ENCODE results near the gene TBCK. TPM values are rescaled to one million over a fixed set of nuclear protein-coding genes. Genes with fewer than 3 reads are reported as not detected.
A peak's percentile ranks its signal among the peaks of the same experiment; 100 is the strongest.
"Not testable (repeated sequence)": the region's sequence is repeated elsewhere in the genome, so short reads cannot be mapped to it uniquely, and the experiment has no call there.

Gene TBCK
- total RNA-seq, 1 experiment from 2014 or later = 14.4 TPM

DNA sequence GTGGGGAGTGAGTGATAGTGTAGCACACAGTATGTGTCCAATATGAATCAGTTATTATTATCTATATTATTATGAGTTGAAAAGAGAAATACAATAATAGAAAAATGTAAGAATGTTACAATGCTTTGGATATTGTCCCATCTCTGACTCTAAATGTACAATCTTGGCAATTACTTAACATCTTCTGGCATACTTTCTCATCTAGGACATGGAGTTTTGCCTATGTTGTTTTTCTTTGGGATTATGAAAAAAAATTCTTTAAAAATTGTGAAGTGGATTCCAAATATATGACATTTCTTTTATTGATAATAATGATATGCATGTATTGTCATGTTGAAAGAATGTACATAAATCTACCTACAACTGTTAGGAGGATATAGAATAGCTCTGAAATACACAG is 84.1 kb downstream of the TBCK start:
- no peak for DNase-seq (ENCODE audit: low spot score)

DNA sequence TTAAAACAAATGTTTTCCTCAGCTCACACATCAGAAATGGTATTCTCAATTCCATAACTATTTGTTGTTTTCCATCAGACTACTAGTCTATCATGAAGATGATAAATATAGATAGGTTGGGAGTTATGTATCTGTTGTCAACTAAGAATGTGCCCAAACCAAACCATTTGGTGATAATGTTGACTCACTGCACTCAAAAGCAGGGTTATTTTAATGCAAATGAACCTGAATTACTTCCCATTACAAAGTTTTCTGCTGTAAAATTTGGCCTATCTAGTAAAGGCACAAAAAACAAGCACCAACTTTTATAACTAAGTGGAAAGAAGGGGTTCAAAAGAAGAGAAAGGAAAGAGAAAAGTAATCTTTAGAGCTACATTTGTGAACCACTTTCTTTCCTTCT is 93.5 kb downstream of the TBCK start:
- no peak for DNase-seq (ENCODE audit: low spot score)

DNA sequence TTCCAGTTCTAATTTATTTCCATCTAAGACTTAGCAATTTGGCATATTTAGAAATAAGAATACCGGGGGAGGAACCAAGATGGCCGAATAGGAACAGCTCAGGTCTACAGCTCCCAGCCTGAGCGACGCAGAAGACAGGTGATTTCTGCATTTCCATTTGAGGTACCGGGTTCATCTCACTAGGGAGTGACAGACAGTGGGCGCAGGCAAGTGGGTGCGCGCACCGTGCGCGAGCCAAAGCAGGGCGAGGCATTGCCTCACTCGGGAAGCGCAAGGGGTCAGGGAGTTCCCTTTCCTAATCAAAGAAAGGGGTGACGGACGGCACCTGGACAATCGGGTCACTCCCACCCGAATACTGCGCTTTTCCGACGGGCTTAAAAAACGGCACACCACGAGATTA is 102.7 kb downstream of the TBCK start:
- not testable (repeated sequence) for DNase-seq (ENCODE audit: low spot score)

DNA sequence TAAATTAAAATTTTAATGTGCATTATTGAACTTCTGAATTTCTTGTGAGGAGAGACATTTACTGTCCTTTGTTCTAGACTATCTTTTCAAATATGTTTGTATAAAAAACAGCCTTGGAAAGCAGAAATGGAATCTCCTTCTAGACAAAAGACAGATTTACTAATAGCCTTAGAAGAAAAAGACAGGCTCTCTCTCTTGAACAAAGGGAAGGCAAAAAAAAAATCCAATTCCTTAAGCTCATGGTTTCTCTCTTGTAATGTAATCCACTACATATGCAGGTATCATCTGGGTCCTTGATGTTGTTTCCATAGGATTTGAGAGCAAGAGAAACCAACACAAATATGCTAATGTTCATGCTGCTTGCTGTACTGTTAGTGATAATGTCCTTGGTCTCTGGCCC is 106.0 kb downstream of the TBCK start:
- no peak for DNase-seq (ENCODE audit: low spot score)

DNA sequence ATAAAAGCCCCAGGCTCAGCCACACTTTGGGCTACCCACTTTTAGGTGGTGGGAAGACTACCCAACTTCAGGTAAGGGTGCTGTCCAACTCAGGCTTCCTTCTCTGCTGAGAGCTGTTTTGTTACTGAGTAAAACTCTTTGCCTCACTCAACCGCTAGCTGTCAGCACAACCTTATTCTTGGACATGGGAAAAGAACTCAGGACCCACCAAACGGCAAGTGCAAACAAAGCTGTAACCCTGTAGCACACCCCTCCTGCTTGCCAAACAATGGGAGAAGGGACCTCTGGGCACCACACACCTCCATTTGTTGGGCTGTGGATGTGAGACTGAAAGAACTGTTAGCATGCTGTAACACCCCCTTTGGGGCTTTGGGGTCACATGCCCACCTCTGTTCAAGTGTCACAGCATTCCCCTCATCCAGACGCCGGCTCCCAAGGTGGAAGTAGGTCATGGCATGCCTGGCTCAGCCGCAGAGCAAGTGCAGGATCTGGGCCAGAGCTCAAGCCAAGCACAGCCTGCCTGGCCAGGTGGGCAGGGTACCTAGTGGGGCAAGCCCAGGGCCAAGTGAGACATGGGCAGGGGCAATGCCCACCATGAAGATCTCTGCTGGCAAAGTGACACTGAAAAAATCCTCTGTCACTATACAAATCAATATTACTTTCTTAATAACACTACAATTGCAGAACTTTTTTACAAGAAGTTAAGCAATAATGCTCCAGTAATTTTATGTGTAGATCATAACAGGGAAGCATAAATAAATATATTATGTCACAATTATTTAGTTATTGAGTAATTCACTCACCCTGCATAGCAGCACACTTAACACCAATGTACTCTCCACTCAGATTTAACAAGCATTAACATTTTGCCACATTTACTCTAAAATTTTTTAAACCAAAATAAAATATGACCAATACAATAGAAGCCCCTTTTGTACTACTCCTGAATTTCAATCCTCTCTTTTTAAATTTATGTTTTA is 107.2 kb downstream of the TBCK start:
- DNase-seq (ENCODE audit: low spot score) = no peak

DNA sequence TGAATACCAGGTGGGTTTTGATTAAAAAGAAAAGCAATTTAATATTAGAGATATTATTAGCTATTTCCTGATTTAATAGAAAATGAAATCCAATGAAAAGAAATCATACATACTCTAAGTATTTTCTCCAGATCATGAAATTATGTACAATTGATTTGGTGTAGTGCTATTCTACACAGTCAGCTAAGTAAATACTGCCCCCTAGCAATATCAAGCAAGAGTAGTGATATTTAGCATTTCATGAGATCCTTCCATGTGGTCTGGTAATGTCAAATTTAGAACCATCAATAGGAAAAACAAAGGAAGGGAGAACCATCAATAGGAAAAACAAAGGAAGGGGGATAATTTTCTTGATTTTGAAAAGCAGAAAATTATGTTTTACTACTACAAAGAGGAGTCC is 114.6 kb downstream of the TBCK start:
- DNase-seq (ENCODE audit: low spot score) = peak; percentile 35

DNA sequence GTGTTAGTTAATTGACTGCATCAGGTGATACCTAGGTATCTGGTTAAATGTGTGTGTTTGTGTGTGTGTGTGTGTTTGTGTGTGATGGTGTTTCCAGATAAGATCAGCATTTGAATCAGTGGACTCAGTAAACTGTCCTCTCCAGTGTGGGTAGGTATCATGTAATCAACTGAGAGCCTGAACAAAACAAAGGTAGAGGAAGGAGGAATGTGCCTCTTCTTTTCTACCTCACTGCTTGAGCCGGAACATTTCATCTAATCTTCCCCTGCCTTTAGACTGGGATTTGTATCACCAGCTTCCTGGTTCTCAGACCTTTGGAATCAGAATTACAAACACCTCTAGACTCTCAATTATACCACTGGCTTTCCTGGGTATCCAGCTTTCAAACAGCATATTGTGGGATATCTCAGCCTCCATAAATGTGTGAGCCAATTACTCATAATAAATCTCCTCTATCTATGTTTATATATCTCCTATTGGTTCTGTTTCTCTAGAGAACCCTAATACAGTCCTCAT is 120.5 kb downstream of the TBCK start:
- no peak for DNase-seq (ENCODE audit: low spot score)

DNA sequence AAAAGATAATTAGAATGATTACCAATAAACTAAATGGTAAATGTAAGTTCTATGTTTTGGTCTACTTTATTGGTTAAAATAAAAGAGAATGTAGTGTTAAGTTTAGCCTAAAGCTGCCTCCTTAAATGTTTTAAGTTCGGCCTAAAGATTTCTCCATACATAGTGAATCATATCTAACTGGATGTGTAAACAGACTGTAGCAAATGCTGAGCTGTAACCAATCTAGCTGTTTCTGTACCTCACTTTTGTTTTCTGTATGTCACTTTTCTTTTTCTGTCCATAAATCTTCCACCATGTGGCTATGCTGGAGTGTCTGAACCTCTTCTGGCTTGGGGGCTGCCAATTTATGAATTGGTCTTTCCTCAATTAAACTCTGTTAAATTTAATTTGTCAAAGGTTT is 121.2 kb downstream of the TBCK start:
- DNase-seq (ENCODE audit: low spot score) = no peak

DNA sequence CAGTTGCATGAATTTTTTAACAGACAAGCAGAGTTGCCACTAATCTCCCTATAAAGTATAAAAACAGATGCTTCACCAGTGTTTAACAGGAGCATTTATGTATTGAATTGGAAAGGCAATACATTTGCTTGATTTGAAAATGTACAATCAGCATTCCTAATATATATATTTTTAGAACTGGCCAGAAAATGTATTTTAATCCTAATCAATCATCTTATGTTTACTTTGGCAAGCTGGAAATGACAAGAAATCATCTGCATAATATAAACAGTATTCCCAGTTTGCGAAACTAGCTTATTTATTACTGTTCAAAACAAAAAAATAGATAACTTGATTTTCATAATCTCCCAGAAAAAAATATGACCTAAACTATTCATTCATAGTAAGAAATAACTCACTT is 123.9 kb downstream of the TBCK start:
- no peak for DNase-seq (ENCODE audit: low spot score)

DNA sequence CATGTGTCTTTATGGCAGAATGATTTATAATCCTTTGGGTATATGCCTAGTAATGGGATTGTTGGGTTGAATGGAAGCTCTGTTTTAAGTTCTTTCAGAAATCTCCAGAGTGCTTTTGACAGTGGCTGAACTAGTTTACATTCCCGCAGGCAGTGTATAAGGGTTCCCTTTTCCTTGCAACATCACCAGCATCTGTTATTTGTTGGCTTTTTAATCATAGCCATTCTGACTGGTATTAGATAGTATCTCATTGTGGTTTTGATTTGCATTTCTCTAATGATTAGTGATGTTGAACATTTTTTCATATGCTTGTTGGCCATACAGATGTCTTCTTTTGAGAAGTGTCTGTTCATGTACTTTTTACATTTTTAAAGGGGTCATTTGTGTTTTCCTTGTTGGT is 129.8 kb downstream of the TBCK start:
- no peak for DNase-seq (ENCODE audit: low spot score)

DNA sequence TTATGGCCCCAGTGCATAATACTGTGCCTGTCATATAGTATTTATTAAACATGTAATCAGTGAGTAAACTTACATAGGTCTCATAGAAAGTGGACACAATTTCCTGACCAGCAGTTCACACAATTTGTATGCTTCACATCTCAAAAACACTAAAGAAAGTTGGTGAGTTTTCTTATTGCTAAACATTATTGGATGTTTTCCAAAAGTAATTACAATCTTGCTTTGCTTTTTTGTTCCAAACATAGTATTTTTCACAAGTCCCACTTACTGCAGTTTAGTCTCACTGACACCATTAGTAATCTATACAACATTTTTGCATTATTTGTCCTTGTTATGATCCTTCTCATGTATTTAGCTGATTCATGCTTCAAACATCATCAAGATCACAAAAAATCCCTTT is 132.5 kb downstream of the TBCK start:
- DNase-seq (ENCODE audit: low spot score) = no peak

DNA sequence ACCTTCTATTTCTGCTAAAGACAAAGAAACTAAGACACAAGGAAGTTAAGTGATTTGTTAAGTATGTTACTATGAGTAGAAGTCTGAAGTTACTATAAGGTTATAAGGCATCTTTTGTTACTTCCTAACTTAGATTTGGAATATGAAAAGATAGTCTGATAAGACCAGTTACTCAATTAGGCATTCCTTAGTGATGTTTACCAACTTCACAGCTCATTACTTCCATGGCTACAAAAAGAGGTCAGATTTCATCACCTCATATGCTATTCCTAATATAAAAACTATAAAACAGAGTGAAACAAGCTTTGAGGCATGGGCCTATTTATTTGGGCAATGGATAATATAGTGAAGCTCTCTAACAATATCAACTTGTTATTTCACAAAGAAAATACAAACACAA is 143.1 kb downstream of the TBCK start:
- no peak for DNase-seq (ENCODE audit: low spot score)

DNA sequence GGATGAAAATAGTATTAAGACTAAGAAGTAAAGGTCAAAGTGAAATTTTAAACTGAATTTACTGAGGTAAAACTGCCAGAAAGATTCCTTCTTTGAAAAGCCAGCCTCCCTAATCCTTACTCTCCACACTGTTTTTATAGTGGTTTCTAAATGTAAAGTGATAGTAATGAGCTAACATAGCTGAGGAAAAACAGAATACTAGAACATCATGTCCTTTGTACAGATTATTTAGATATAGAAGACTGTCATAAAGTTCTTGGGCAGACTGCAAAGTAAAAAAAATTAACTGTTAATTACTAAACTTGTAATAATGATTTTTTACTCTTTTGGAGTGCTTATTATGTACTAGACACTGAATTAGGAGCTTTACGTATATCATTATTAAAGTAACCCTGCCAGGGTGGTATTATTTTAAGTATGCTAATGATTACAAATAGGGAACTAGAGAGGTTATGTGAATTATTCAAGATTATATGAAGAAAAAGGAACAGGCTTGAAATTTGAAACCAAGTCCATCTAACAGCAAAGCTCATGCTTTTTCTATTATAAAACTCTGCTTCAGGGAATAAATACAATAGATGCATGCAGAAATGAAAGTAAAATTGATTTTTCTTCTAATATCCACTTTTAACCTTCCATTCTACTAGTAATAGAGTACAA is 150.5 kb downstream of the TBCK start:
- no peak for DNase-seq (ENCODE audit: low spot score)

DNA sequence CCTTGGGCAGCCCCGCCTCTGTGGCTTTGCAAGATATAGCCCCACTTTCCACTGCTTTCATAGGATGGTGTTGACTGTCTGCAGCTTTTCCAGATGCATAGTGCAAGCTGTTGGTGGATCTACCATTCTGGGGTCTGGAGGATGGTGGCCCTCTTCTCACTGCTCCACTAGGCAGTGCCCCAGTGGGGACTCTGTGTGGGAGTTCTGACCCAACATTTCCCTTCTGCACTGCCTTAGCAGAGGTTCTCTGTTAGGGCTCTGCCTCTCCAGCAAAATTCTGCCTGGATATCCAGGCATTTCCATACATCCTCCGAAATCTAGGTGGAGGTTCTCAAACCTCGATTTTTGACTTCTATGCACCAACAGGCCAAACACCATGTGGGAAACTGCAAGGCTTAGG is 153.7 kb downstream of the TBCK start:
- no peak for DNase-seq (ENCODE audit: low spot score)

DNA sequence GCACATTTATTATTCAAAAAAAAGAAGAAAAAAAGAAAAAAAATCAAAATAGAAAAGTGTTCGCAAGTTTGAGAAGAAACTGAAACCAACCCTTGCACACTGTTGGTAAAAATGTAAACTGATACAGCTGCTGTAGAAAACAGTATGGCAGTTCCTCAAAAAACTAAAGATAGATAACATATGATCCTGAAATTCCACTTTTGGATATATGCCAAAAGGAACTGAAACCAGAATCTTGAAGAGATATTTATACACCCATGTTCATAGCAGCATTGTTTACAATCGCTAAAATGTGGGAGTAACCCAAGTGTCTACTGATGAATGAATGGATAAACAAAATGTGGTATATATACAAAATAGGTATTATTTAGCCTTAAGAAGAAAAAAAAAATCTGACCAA is 155.4 kb downstream of the TBCK start:
- no peak for DNase-seq (ENCODE audit: low spot score)

DNA sequence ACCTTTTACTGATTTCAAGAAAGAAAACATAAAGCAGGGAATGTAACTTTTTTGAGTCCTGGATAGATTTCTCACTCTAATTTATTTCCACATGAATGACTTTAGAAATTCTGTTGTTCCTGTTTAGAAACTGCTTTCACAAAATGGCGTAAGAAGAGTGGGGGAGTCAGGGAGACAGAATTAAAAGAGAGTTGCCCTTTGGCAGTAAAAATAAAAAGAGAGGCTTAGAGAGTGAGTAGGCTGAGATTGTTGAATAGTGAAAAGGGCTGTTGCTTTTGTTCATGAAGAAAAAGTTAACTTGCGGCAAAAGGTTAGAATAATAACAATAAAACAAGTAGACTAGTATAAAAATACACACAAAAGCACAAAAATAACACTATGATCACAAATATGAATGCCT is 166.1 kb downstream of the TBCK start:
- DNase-seq (ENCODE audit: low spot score) = no peak

DNA sequence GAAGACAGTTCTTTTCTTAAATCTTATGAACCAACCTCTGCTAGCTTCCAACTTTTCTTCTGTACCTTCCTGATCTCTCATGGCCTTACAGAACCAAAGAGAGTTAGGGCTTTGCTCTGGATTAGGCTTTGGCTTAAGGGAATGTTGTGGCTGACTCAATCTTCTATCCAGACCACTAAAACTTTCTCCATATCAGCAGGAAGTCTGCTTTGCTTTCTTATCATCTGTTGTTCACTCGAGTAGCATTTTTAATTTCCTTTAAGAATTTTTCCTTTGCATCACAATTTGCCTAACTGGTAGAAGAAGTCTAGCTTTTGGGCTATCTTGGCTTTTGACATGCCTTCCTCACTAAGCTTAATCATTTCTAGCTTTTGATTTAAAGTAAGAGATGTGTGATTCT is 167.0 kb downstream of the TBCK start:
- no peak for DNase-seq (ENCODE audit: low spot score)

DNA sequence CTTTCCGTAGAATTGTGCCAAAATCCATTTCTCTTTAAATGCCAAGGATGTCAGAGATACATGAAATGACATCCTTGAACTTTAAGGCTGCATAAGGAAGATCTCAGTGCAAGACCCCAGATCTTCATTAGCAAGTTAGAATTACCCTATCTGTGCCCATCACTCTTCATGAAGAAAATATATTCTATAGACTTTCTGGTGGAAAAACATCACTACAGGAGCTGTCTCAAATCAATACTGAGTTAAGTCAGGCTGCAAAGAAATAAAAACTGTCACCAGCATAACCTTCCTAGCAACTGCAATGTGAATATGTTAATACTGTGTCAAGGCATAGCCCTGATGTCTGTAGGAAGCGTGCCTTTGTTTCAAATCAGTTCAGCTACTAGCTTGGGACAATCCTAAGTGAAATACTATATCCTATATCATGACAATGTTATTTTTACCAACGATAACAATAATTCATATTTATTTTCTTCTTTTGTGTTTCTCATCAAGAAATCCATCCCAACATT is 173.3 kb downstream of the TBCK start:
- no peak for DNase-seq (ENCODE audit: low spot score)

DNA sequence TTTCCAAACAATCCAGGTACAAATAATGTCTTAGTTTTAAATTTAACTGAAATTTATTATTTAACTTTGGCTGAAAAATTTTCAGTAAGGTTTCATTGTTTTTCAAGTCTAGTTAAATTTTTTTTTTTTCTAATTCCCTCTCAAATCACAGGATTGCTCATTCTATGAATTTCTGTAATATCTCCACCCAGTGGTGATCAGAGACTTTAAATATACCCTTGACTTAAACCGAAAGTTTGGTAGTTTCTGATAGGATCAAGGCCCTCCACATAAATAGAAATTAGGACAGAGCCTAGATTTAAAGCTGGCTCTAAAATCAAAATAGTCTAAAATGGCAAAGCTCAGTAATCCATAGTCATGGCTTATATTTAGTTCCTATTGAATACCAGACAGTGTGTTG is 175.4 kb downstream of the TBCK start:
- no peak for DNase-seq (ENCODE audit: low spot score)

DNA sequence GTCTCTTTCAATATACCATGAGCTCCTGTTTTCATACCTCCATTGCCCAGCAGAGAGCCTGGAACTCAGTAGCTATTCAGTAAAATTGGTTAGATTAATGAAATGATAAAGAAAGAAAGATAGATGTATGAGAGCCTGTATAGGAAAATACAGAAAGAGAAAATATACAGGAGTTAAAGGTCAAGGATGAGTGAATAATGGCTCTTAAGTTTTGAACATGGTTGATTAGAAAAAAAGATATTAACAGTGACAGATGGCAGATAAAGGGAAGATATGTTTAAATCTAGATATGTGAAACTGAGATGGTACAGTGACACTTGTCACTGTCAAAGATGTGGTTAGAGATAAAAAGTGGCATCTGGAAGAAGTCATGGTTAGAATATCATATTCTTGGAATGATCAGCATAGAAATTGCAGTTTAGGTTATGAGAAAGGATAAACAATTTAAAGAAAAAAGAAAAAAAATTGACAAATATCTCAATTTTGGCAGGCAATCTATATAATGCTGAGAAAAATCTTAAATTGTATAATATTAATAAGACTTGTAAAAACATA is 179.2 kb downstream of the TBCK start:
- no peak for DNase-seq (ENCODE audit: low spot score)

DNA sequence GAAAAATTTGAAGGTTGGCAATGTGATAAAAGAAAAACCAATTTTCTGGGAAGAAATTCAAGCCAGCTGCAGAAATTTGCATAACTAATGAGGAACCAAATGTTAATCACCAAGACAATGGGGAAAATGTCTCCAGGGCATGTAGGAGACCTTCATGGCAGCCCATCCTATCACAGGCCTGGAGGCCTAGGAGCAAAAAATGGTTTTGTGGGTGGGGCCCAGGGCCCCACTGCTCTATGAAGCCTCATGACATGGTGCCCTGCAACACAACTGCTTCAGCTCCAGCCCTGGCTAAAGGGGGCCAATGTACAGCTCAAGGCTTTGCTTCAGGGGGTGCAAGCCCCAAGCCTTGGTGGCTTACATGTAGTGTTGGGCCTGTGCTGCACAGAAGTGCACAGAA is 184.0 kb downstream of the TBCK start:
- no peak for DNase-seq (ENCODE audit: low spot score)

DNA sequence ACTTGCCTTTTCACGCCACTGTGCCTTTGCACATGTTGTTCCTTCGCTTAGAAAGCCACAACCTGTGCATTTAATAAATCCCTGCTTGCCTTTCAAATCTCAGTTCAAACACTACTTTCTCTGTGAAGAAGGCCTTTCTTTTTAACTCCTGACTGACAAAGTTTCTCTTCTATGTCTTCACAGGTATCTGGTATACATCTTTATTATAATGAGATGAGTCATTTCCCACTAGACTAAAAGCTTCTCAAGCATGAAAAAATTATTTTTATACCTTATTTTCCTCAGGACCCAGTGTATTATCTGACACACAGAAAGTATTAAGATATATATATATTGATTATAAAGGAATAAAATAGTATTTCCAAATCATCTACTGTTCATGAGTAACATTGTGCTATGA is 189.9 kb downstream of the TBCK start:
- no peak for DNase-seq (ENCODE audit: low spot score)
